ENCODE measurements around the gene F11. TPM values are rescaled to one million over a fixed set of nuclear protein-coding genes. Genes with fewer than 3 reads are reported as not detected.

F11 gene
- not detected for polyA plus RNA-seq (2013, experiment 1 of 2)
- polyA plus RNA-seq (2013, experiment 2 of 2): not detected

GRCh38 chr4:186265683-186266652 lies at the start of gene F11:
TSS of gene F11 (plus strand) at chr4:186266189. CDS start at chr4:186267137, 948 bp downstream.
- H3K9ac ChIP-seq (ENCODE audit: low read depth, low read length, poor library complexity): no peak within 1 kb of the TSS
- H3K36me3 ChIP-seq (replicated peaks in 1 of 2; ENCODE audit: control insufficient read depth in 2 of 2, insufficient read depth in 2 of 2, low read length in 2 of 2): no peaks in the 10 kb centered on the region
- no peak within 1 kb of the TSS for H3K27ac ChIP-seq (replicated peaks; ENCODE audit: low read length)
- H2BK5ac ChIP-seq (ENCODE audit: low read length): no peak within 1 kb of the TSS
- peaks cover 0 to 9% (median 0%) of the 10 kb centered on the region in 3 experiments for H3K27me3 ChIP-seq (ENCODE audit: control insufficient read depth in 3 of 3, insufficient read depth in 3 of 3, low read depth in 1 of 3, low read length in 3 of 3)
- no peaks in the 10 kb centered on the region for H3K79me1 ChIP-seq (ENCODE audit: low read depth, low read length)
- H2AFZ ChIP-seq (ENCODE audit: low read length): peak within 1 kb of the TSS; percentile 85
- H2BK120ac ChIP-seq (ENCODE audit: low read depth, low read length): no peak within 1 kb of the TSS
- no peak within 1 kb of the TSS for H3K23ac ChIP-seq (ENCODE audit: low read depth, low read length, poor library complexity)
- no peak within 1 kb of the TSS for H4K91ac ChIP-seq (ENCODE audit: low read depth, low read length, poor library complexity)
- H4K8ac ChIP-seq (ENCODE audit: low read depth, low read length): no peak within 1 kb of the TSS
- H3K4me1 ChIP-seq (ENCODE audit: control insufficient read depth in 2 of 2, insufficient read depth in 1 of 2, low read depth in 1 of 2, low read length in 2 of 2): peaks cover 0 to 12% of the 10 kb centered on the region in 2 donors
- WGBS, 2 donors (ENCODE audit: extremely low coverage in 2 of 2, insufficient read length in 2 of 2, insufficient replicate concordance in 1 of 2): no CpG with 5 or more reads among the region's 10 CpGs
- peak within 1 kb of the TSS in 1 of 2 donors; percentile 47 for H3K4me3 ChIP-seq (ENCODE audit: low read length in 2 of 2)
- no peak within 1 kb of the TSS for H3K14ac ChIP-seq (ENCODE audit: low read length)
- H3K18ac ChIP-seq (ENCODE audit: low read length): no peak within 1 kb of the TSS
- H3K9me3 ChIP-seq (replicated peaks in 1 of 2; ENCODE audit: control insufficient read depth in 2 of 2, insufficient read depth in 1 of 2, low read depth in 1 of 2, low read length in 2 of 2): no peaks in the 10 kb centered on the region
- no peak within 1 kb of the TSS for H3K4me2 ChIP-seq (ENCODE audit: insufficient read depth, low read length, poor library complexity, severe bottlenecking)
- DNase-seq (ENCODE audit: low spot score): no peak
- H3K4ac ChIP-seq (ENCODE audit: low read length): no peak within 1 kb of the TSS
- H2AK5ac ChIP-seq (ENCODE audit: low read depth, low read length): peak within 1 kb of the TSS; percentile 83
- no peak within 1 kb of the TSS for H2BK15ac ChIP-seq (ENCODE audit: low read length)
- no peak within 1 kb of the TSS for H2BK12ac ChIP-seq (ENCODE audit: low read length)

GRCh38 chr4:186216465-186217024 lies 49.4 kb upstream of the F11 start:
- Histone ChIP-seq H2AFZ (ENCODE audit: low read length) (no peak overlapping the region), H3K4ac (ENCODE audit: low read length) (no peak overlapping the region), H3K27ac (replicated peaks; ENCODE audit: low read length) (no peak overlapping the region), H3K4me2 (ENCODE audit: insufficient read depth, low read length, poor library complexity, severe bottlenecking) (no peak overlapping the region), H3K9me3 (replicated peaks in 1 of 2; ENCODE audit: control insufficient read depth in 2 of 2, insufficient read depth in 1 of 2, low read depth in 1 of 2, low read length in 2 of 2) (no peaks in the 10 kb centered on the region), H4K8ac (ENCODE audit: low read depth, low read length) (no peak overlapping the region), H2BK15ac (ENCODE audit: low read length) (no peak overlapping the region), H3K79me1 (ENCODE audit: low read depth, low read length) (no peaks in the 10 kb centered on the region), H3K4me3 (ENCODE audit: low read length in 2 of 2) (no peak overlapping the region), H2BK120ac (ENCODE audit: low read depth, low read length) (no peak overlapping the region), H3K9ac (ENCODE audit: low read depth, low read length, poor library complexity) (no peak overlapping the region), H3K18ac (ENCODE audit: low read length) (no peak overlapping the region), H3K14ac (ENCODE audit: low read length) (no peak overlapping the region), H2AK5ac (ENCODE audit: low read depth, low read length) (no peak overlapping the region), H4K91ac (ENCODE audit: low read depth, low read length, poor library complexity) (no peak overlapping the region), H3K4me1 (ENCODE audit: control insufficient read depth in 2 of 2, insufficient read depth in 1 of 2, low read depth in 1 of 2, low read length in 2 of 2) (no peaks in the 10 kb centered on the region), H3K36me3 (replicated peaks in 1 of 2; ENCODE audit: control insufficient read depth in 2 of 2, insufficient read depth in 2 of 2, low read length in 2 of 2) (no peaks in the 10 kb centered on the region), H2BK12ac (ENCODE audit: low read length) (no peak overlapping the region), H3K27me3 (ENCODE audit: control insufficient read depth in 3 of 3, insufficient read depth in 3 of 3, low read depth in 1 of 3, low read length in 3 of 3) (peaks cover 0 to 4% (median 0%) of the 10 kb centered on the region in 3 experiments), H2BK5ac (ENCODE audit: low read length) (no peak overlapping the region), H3K23ac (ENCODE audit: low read depth, low read length, poor library complexity) (no peak overlapping the region)
- no CpG with 5 or more reads among the region's 8 CpGs for WGBS, 2 donors (ENCODE audit: extremely low coverage in 2 of 2, insufficient read length in 2 of 2, insufficient replicate concordance in 1 of 2)
- no peak for DNase-seq (ENCODE audit: low spot score)

- no peaks in the 10 kb centered on the region for H3K36me3 ChIP-seq (replicated peaks in 1 of 2; ENCODE audit: control insufficient read depth in 2 of 2, insufficient read depth in 2 of 2, low read length in 2 of 2)
- no peak overlapping the region for H2BK5ac ChIP-seq (ENCODE audit: low read length)
- no peak overlapping the region for H2AFZ ChIP-seq (ENCODE audit: low read length)
- no peak overlapping the region for H3K4me3 ChIP-seq (ENCODE audit: low read length in 2 of 2)
- no peaks in the 10 kb centered on the region for H3K79me1 ChIP-seq (ENCODE audit: low read depth, low read length)
- no peak overlapping the region for H3K9ac ChIP-seq (ENCODE audit: low read depth, low read length, poor library complexity)
- H2BK120ac ChIP-seq (ENCODE audit: low read depth, low read length): no peak overlapping the region
- H3K4ac ChIP-seq (ENCODE audit: low read length): no peak overlapping the region
- H4K91ac ChIP-seq (ENCODE audit: low read depth, low read length, poor library complexity): no peak overlapping the region
- H3K18ac ChIP-seq (ENCODE audit: low read length): no peak overlapping the region
- no peak overlapping the region for H2BK15ac ChIP-seq (ENCODE audit: low read length)
- H4K8ac ChIP-seq (ENCODE audit: low read depth, low read length): no peak overlapping the region
- DNase-seq (ENCODE audit: low spot score): no peak
- no peaks in the 10 kb centered on the region for H3K9me3 ChIP-seq (replicated peaks in 1 of 2; ENCODE audit: control insufficient read depth in 2 of 2, insufficient read depth in 1 of 2, low read depth in 1 of 2, low read length in 2 of 2)
- H2BK12ac ChIP-seq (ENCODE audit: low read length): no peak overlapping the region
- H3K14ac ChIP-seq (ENCODE audit: low read length): no peak overlapping the region
- no CpG with 5 or more reads among the region's 1 CpG for WGBS, 2 donors (ENCODE audit: extremely low coverage in 2 of 2, insufficient read length in 2 of 2, insufficient replicate concordance in 1 of 2)
- no peak overlapping the region for H3K27ac ChIP-seq (replicated peaks; ENCODE audit: low read length)
- no peak overlapping the region for H2AK5ac ChIP-seq (ENCODE audit: low read depth, low read length)
- no peaks in the 10 kb centered on the region for H3K4me1 ChIP-seq (ENCODE audit: control insufficient read depth in 2 of 2, insufficient read depth in 1 of 2, low read depth in 1 of 2, low read length in 2 of 2)
- no peak overlapping the region for H3K4me2 ChIP-seq (ENCODE audit: insufficient read depth, low read length, poor library complexity, severe bottlenecking)
- H3K27me3 ChIP-seq (ENCODE audit: control insufficient read depth in 3 of 3, insufficient read depth in 3 of 3, low read depth in 1 of 3, low read length in 3 of 3): peaks cover 0 to 4% (median 0%) of the 10 kb centered on the region in 3 experiments
- no peak overlapping the region for H3K23ac ChIP-seq (ENCODE audit: low read depth, low read length, poor library complexity)
These were observed 48.2 kb upstream of the F11 start for GRCh38 chr4:186217733-186218293.

GRCh38 chr4:186221624-186222023 lies 44.4 kb upstream of the F11 start:
- Histone ChIP-seq H3K4ac (ENCODE audit: low read length) (no peak overlapping the region), H3K79me1 (ENCODE audit: low read depth, low read length) (no peaks in the 10 kb centered on the region), H3K27me3 (ENCODE audit: control insufficient read depth in 3 of 3, insufficient read depth in 3 of 3, low read depth in 1 of 3, low read length in 3 of 3) (peaks cover 0 to 4% (median 0%) of the 10 kb centered on the region in 3 experiments), H3K27ac (replicated peaks; ENCODE audit: low read length) (no peak overlapping the region), H2BK15ac (ENCODE audit: low read length) (no peak overlapping the region), H3K4me3 (ENCODE audit: low read length in 2 of 2) (no peak overlapping the region), H3K36me3 (replicated peaks in 1 of 2; ENCODE audit: control insufficient read depth in 2 of 2, insufficient read depth in 2 of 2, low read length in 2 of 2) (peaks cover 0 to 2% of the 10 kb centered on the region in 2 donors), H2BK120ac (ENCODE audit: low read depth, low read length) (no peak overlapping the region), H3K9ac (ENCODE audit: low read depth, low read length, poor library complexity) (no peak overlapping the region), H3K4me1 (ENCODE audit: control insufficient read depth in 2 of 2, insufficient read depth in 1 of 2, low read depth in 1 of 2, low read length in 2 of 2) (no peaks in the 10 kb centered on the region), H2BK12ac (ENCODE audit: low read length) (no peak overlapping the region), H2AFZ (ENCODE audit: low read length) (no peak overlapping the region), H3K14ac (ENCODE audit: low read length) (no peak overlapping the region), H2BK5ac (ENCODE audit: low read length) (no peak overlapping the region), H4K8ac (ENCODE audit: low read depth, low read length) (no peak overlapping the region), H3K18ac (ENCODE audit: low read length) (no peak overlapping the region), H2AK5ac (ENCODE audit: low read depth, low read length) (no peak overlapping the region), H3K4me2 (ENCODE audit: insufficient read depth, low read length, poor library complexity, severe bottlenecking) (no peak overlapping the region), H4K91ac (ENCODE audit: low read depth, low read length, poor library complexity) (no peak overlapping the region), H3K9me3 (replicated peaks in 1 of 2; ENCODE audit: control insufficient read depth in 2 of 2, insufficient read depth in 1 of 2, low read depth in 1 of 2, low read length in 2 of 2) (peaks cover 4 to 10% of the 10 kb centered on the region in 2 donors), H3K23ac (ENCODE audit: low read depth, low read length, poor library complexity) (no peak overlapping the region)
- DNase-seq (ENCODE audit: low spot score): no peak
- no CpG with 5 or more reads among the region's 1 CpG for WGBS, 2 donors (ENCODE audit: extremely low coverage in 2 of 2, insufficient read length in 2 of 2, insufficient replicate concordance in 1 of 2)

Data from neuronal stem cell (in vitro differentiated cells).